K562 (cell line): ENCODE data around the gene ADAMTS6. TPM values are rescaled to one million over a fixed set of nuclear protein-coding genes. Genes with fewer than 3 reads are reported as not detected.

Source experiments
- ATAC-seq: fragments of 200-7000 bp; cut with Tn5 transposase; 3 replicates; pipeline ENCODE4 v1.9.1; 2020; ENCODE audit warnings: moderate library complexity
- BruUV-seq: library from RNA; stranded (reverse); fragments of 400-500 nt; replicated peaks from 2 replicates; lab custom pipeline; 2021; lab: Mats Ljungman, UMichigan
- CTCF ChIA-PET: fragments of 300-600 bp; formaldehyde crosslinking; extraction: SDS; loops from one replicate; lab custom pipeline; 2021; ENCODE audit warnings: low intra/inter-chr PET ratio; lab: Yijun Ruan, JAX
- POLR2A ChIA-PET: fragments of 300-600, 350-650 bp; sonication (Branson Sonifier 250); formaldehyde crosslinking; extraction: SDS; loops from one replicate; lab custom pipeline; 2021; ENCODE audit warnings: antibody characterized with exemption, inconsistent platforms; lab: Yijun Ruan, JAX
- DNase-seq, 4 experiments: peaks; one replicate each; pipeline versions ENCODE4 v3.0.0 to v3.0.0-alpha.2; 2011 to 2018; ENCODE audit warnings: low spot score in 3 of 4, mixed read lengths in 3 of 4; ENCODE audit errors: extremely low read depth in 1 of 4
- FAIRE-seq: peaks from 2 replicates; lab custom pipeline; 2011; peaks lifted over from hg19 to GRCh38; lab: Jason Lieb, UNC
- H2AFZ ChIP-seq: 2 replicates; pipeline ENCODE4 v1.6.0; 2011; ENCODE audit warnings: low read depth, low read length, control low read depth, inconsistent platforms
- H3K27ac ChIP-seq: fragments of 200-600 bp; 3 replicates; pipeline ENCODE4 v1.8.0; 2011; ENCODE audit warnings: low read depth, mild to moderate bottlenecking, control low read depth, inconsistent platforms, low read length, moderate library complexity, mixed read lengths; ENCODE audit errors: extremely low read depth
- H3K27me3 ChIP-seq, 2 experiments: fragments of 300-600 bp in 1 of 2; 2 replicates in 1 of 2; 3 replicates in 1 of 2; pipeline versions ENCODE4 v1.6.0 to v1.8.0; 2011; ENCODE audit warnings: inconsistent platforms in 2 of 2, low read length in 2 of 2, mild to moderate bottlenecking in 1 of 2, mixed read lengths in 1 of 2, moderate library complexity in 1 of 2; ENCODE audit not compliant: control insufficient read depth in 2 of 2, insufficient read depth in 2 of 2
- H3K36me3 ChIP-seq: fragments of 300-600 bp; 3 replicates; pipeline ENCODE4 v1.8.0; 2011; ENCODE audit warnings: mild to moderate bottlenecking, low read length, inconsistent platforms; ENCODE audit not compliant: control insufficient read depth, insufficient read depth
- H3K4me1 ChIP-seq, 2 experiments: fragments of 200-600 bp in 1 of 2; replicated peaks in 1 of 2; 2 replicates in 1 of 2; 3 replicates in 1 of 2; pipeline versions ENCODE4 v1.5.1 to v1.8.0; 2011; ENCODE audit warnings: inconsistent platforms in 2 of 2, low read length in 2 of 2, mild to moderate bottlenecking in 1 of 2, mixed read lengths in 1 of 2, moderate library complexity in 1 of 2; ENCODE audit not compliant: control insufficient read depth in 2 of 2, insufficient read depth in 2 of 2
- H3K4me2 ChIP-seq: 2 replicates; pipeline ENCODE4 v1.6.1; 2011; ENCODE audit warnings: low read length, control low read depth, inconsistent platforms, mixed read lengths; ENCODE audit not compliant: insufficient read depth
- H3K4me3 ChIP-seq: fragments of 200-600 bp; sonication (generic), shearing (Covaris generic); 2 replicates; pipeline ENCODE4 v1.5.1; 2016; ENCODE audit warnings: control low read depth, inconsistent platforms
- H3K79me2 ChIP-seq: fragments of 200-600 bp; 3 replicates; pipeline ENCODE4 v1.8.0; 2011; ENCODE audit warnings: low read length, inconsistent platforms; ENCODE audit not compliant: control insufficient read depth, insufficient read depth
- H3K9ac ChIP-seq, 2 experiments: 2 replicates each; pipeline versions ENCODE4 v1.6.0 to v1.6.1; 2011; ENCODE audit warnings: low read depth in 2 of 2, low read length in 2 of 2, control low read depth in 1 of 2, inconsistent platforms in 1 of 2, mild to moderate bottlenecking in 1 of 2, mixed read lengths in 1 of 2; ENCODE audit not compliant: insufficient read depth in 1 of 2
- H3K9me1 ChIP-seq: one replicate; pipeline ENCODE4 v1.6.0; 2011; ENCODE audit warnings: inconsistent platforms, mild to moderate bottlenecking, low read length, moderate library complexity; ENCODE audit not compliant: control insufficient read depth, insufficient read depth
- H3K9me3 ChIP-seq: replicated peaks from 2 replicates; pipeline ENCODE4 v1.5.1; 2011; ENCODE audit warnings: low read depth, low read length, inconsistent platforms; ENCODE audit not compliant: control insufficient read depth, insufficient read depth
- H4K20me1 ChIP-seq: replicated peaks from 2 replicates; pipeline ENCODE4 v1.6.1; 2011; ENCODE audit warnings: low read length, inconsistent platforms, mixed read lengths; ENCODE audit not compliant: control insufficient read depth, insufficient read depth
- PATZ1 ChIP-seq: fragments of 250-450 bp; sonication (Bioruptor Pico); IDR thresholded peaks from 2 replicates; pipeline ENCODE4 v1.5.0; 2020; ENCODE audit warnings: mild to moderate bottlenecking, borderline replicate concordance
- ZBTB7A ChIP-seq: IDR thresholded peaks from 2 replicates; pipeline ENCODE4 v1.6.1; 2011; ENCODE audit warnings: low read depth, mild to moderate bottlenecking, low read length, moderate library complexity, borderline replicate concordance; ENCODE audit not compliant: control insufficient read depth
- WGBS: fragments of 100-300 bp; shearing (Covaris generic); methylation state at CpG from one replicate; pipeline ENCODE4 v1.1.6; 2016; ENCODE audit warnings: low coverage, mixed read lengths; ENCODE audit not compliant: insufficient coverage; ENCODE audit errors: missing lambda C conversion rate; 5-methylcytosine and 5-hydroxymethylcytosine counted together
- in situ Hi-C: fragments of 300-500 bp; cut with MboI; formaldehyde crosslinking; loops from 4 replicates; pipeline ENCODE4 v1.15.0; 2018; ENCODE audit warnings: inconsistent platforms, mixed read lengths
- intact Hi-C: fragments of 100-400 bp; cut with micrococcal nuclease; formaldehyde crosslinking; loops from 2 replicates; pipeline ENCODE4 v1.14.2; 2022
- polyA plus RNA-seq, 8 experiments: library from polyadenylated mRNA; depleted of rRNA in 4 of 8; stranded (reverse) in 5 of 8; unstranded in 3 of 8; fragments of >200 nt; fragmentation: Nextera tagmentation in 2 of 8; fragmentation: Illumina TruSeq in 1 of 8; extraction: Ambion mirVana in 2 of 8; extraction: Trizol in 1 of 8; gene quantifications; 2 replicates each; pipeline versions ENCODE4 v1.2.1 to v1.2.3, GENCODE V29; 2011 to 2014; ENCODE audit warnings: inconsistent platforms in 1 of 8, missing spikeins in 1 of 8
- total RNA-seq, 7 experiments: library from RNA; depleted of rRNA in 6 of 7; stranded (reverse); fragments of >200 nt in 6 of 7; fragmentation: Illumina TruSeq in 2 of 7; extraction: Trizol in 2 of 7; gene quantifications; 2 replicates each; pipeline versions ENCODE4 v1.2.1 to v1.2.3, GENCODE V29; 2011 to 2021; ENCODE audit warnings: low replicate concordance in 1 of 7
- TF ChIP-seq, protein P1 (sequence below), 3 experiments: fragments of 200-800 bp in 1 of 3; fragments of 250-450 bp in 1 of 3; fragments of 450-650 bp in 1 of 3; sonication (Bioruptor Pico) in 1 of 3; sonication (Bioruptor generic) in 1 of 3; formaldehyde crosslinking in 1 of 3; IDR thresholded peaks; 2 replicates each; pipeline versions ENCODE4 v1.6.1 to v1.8.0; 2016 to 2022; ENCODE audit warnings: mild to moderate bottlenecking in 2 of 3, missing genetic modification characterization in 2 of 3, missing compliant biosample characterization in 1 of 3, moderate library complexity in 1 of 3
- TF ChIP-seq, protein P2 (sequence below): sonication (generic); formaldehyde crosslinking; IDR thresholded peaks from 2 replicates; pipeline ENCODE4 v1.8.0; 2022; ENCODE audit warnings: mild to moderate bottlenecking, low read depth, missing genetic modification reagents

The ADAMTS6 gene
- total and polyA plus RNA-seq, 9 of the 15 experiments (the other 6 are each of a cell fraction or from before 2014, with no cell fraction given): 0.57 to 5.3 (median 1.5) TPM

GRCh38 chr5:65394087-65394486, 87.6 kb downstream of the ADAMTS6 start:
- no peak overlapping the region for H3K4me3 ChIP-seq
- H3K9ac ChIP-seq: 0 out of 4 replicates have a peak overlapping the region, but pooled peaks of 1 of the 2 experiments have one; percentile 3
- H2AFZ ChIP-seq: no peak overlapping the region
- no peaks in the 10 kb centered on the region for H3K9me1 ChIP-seq
- ChIA-PET POLR2A (interaction anchor here (0.5 kb wide), 1 partner anchor 55 kb away, joined by 3 read pairs; no protein-coding TSS in a partner anchor), CTCF (no interaction called here)
- TF ChIP-seq PATZ1: no peak
- TF ChIP-seq, protein P1, sequence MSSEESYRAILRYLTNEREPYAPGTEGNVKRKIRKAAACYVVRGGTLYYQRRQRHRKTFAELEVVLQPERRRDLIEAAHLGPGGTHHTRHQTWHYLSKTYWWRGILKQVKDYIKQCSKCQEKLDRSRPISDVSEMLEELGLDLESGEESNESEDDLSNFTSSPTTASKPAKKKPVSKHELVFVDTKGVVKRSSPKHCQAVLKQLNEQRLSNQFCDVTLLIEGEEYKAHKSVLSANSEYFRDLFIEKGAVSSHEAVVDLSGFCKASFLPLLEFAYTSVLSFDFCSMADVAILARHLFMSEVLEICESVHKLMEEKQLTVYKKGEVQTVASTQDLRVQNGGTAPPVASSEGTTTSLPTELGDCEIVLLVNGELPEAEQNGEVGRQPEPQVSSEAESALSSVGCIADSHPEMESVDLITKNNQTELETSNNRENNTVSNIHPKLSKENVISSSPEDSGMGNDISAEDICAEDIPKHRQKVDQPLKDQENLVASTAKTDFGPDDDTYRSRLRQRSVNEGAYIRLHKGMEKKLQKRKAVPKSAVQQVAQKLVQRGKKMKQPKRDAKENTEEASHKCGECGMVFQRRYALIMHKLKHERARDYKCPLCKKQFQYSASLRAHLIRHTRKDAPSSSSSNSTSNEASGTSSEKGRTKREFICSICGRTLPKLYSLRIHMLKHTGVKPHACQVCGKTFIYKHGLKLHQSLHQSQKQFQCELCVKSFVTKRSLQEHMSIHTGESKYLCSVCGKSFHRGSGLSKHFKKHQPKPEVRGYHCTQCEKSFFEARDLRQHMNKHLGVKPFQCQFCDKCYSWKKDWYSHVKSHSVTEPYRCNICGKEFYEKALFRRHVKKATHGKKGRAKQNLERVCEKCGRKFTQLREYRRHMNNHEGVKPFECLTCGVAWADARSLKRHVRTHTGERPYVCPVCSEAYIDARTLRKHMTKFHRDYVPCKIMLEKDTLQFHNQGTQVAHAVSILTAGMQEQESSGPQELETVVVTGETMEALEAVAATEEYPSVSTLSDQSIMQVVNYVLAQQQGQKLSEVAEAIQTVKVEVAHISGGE (CRISPR knock-in tag; IDR thresholded peaks at IDR 0.05): no peak
- no peak for TF ChIP-seq ZBTB7A
- TF ChIP-seq, protein P2, sequence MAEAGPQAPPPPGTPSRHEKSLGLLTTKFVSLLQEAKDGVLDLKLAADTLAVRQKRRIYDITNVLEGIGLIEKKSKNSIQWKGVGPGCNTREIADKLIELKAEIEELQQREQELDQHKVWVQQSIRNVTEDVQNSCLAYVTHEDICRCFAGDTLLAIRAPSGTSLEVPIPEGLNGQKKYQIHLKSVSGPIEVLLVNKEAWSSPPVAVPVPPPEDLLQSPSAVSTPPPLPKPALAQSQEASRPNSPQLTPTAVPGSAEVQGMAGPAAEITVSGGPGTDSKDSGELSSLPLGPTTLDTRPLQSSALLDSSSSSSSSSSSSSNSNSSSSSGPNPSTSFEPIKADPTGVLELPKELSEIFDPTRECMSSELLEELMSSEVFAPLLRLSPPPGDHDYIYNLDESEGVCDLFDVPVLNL (CRISPR knock-in tag): no peak
- H3K4me2 ChIP-seq: no peak overlapping the region
- no peaks in the 10 kb centered on the region for H3K4me1 ChIP-seq
- no peaks in the 10 kb centered on the region for H3K79me2 ChIP-seq
- no peak overlapping the region for H3K27ac ChIP-seq
- no peaks in the 10 kb centered on the region for H4K20me1 ChIP-seq
- FAIRE-seq: no peak
- intact Hi-C loops (loop anchor here (5.0 to 10.0 kb wide), 2 partner anchors 88 to 579 kb away; partner anchors contain the start of gene ADAMTS6), in situ Hi-C loops (no loop called here)
- no peak for DNase-seq
- BruUV-seq: no TSS peak
- no peaks in the 10 kb centered on the region for H3K36me3 ChIP-seq
- no peak for ATAC-seq
- 13% methylated on average over 2 of the region's 2 CpGs for WGBS
- no peaks in the 10 kb centered on the region for H3K9me3 ChIP-seq
- H3K27me3 ChIP-seq: no peaks in the 10 kb centered on the region
